Liver (tissue), 9 donors: ENCODE measurements around the gene CDC5L. TPM values are rescaled to one million over a fixed set of nuclear protein-coding genes. Genes with fewer than 3 reads are reported as not detected.

Experiments
- DNase-seq: peaks from one replicate; pipeline ENCODE4 v3.0.0-alpha.2; 2017; ENCODE audit warnings: low spot score
- H3K27ac ChIP-seq, 2 donors: one replicate each; pipeline ENCODE4 v1.7.0; 2013; ENCODE audit warnings: inconsistent platforms in 2 of 2, low read length in 2 of 2, control low read depth in 1 of 2, low read depth in 1 of 2, mild to moderate bottlenecking in 1 of 2
- H3K27me3 ChIP-seq, 4 donors: one replicate each; pipeline versions ENCODE4 v1.6.1 to v1.7.0; 2013; ENCODE audit warnings: low read length in 3 of 4, inconsistent platforms in 1 of 4, mild to moderate bottlenecking in 1 of 4, moderate library complexity in 1 of 4; ENCODE audit not compliant: control insufficient read depth in 4 of 4, insufficient read depth in 4 of 4
- H3K36me3 ChIP-seq, 4 donors: one replicate each; pipeline versions ENCODE4 v1.6.1 to v1.7.0; 2013; ENCODE audit warnings: low read length in 3 of 4, mild to moderate bottlenecking in 3 of 4, low read depth in 1 of 4, moderate library complexity in 1 of 4; ENCODE audit not compliant: control insufficient read depth in 4 of 4, insufficient read depth in 3 of 4
- H3K4me1 ChIP-seq, 4 donors: one replicate each; pipeline versions ENCODE4 v1.6.1 to v1.7.0; 2013; ENCODE audit warnings: low read length in 3 of 4, mild to moderate bottlenecking in 3 of 4, moderate library complexity in 1 of 4; ENCODE audit not compliant: control insufficient read depth in 4 of 4, insufficient read depth in 4 of 4
- H3K4me3 ChIP-seq, 3 donors: one replicate each; pipeline versions ENCODE4 v1.6.1 to v1.7.0; 2013; ENCODE audit warnings: low read length in 3 of 3, control low read depth in 1 of 3, low read depth in 1 of 3, mild to moderate bottlenecking in 1 of 3
- H3K9ac ChIP-seq, 2 donors: one replicate each; pipeline ENCODE4 v1.7.0; 2013; ENCODE audit warnings: low read length in 2 of 2, mild to moderate bottlenecking in 2 of 2, moderate library complexity in 2 of 2, control low read depth in 1 of 2, low read depth in 1 of 2
- H3K9me3 ChIP-seq, 4 donors: one replicate each; pipeline versions ENCODE4 v1.6.1 to v1.7.0; 2013; ENCODE audit warnings: low read length in 3 of 4; ENCODE audit not compliant: control insufficient read depth in 4 of 4
- EGR1 ChIP-seq, 2 donors: IDR thresholded peaks; 2 replicates each; pipeline ENCODE4 v1.6.1; 2016 to 2018; ENCODE audit warnings: antibody characterized with exemption in 2 of 2, low read depth in 2 of 2
- FOXA1 ChIP-seq: IDR thresholded peaks from 2 replicates; pipeline ENCODE4 v1.6.1; 2016; ENCODE audit warnings: antibody characterized with exemption
- FOXA2 ChIP-seq: IDR thresholded peaks from 2 replicates; pipeline ENCODE4 v1.6.1; 2016; ENCODE audit warnings: antibody characterized with exemption
- GABPA ChIP-seq, 2 donors: IDR thresholded peaks in 1 of 2; conservative IDR thresholded peaks in 1 of 2; 2 replicates each; pipeline ENCODE4 v1.6.1; 2016; ENCODE audit warnings: antibody characterized with exemption in 2 of 2, mild to moderate bottlenecking in 1 of 2, moderate library complexity in 1 of 2
- HNF4G ChIP-seq: IDR thresholded peaks from 2 replicates; pipeline ENCODE4 v1.6.1; 2016; ENCODE audit warnings: antibody characterized with exemption
- JUND ChIP-seq, 2 donors: IDR thresholded peaks; 2 replicates each; pipeline ENCODE4 v1.6.1; 2016; ENCODE audit warnings: antibody characterized with exemption in 2 of 2
- NR2F2 ChIP-seq: IDR thresholded peaks from 2 replicates; pipeline ENCODE4 v1.6.1; 2016; ENCODE audit warnings: antibody characterized with exemption
- RAD21 ChIP-seq, 2 donors: IDR thresholded peaks; 2 replicates each; pipeline ENCODE4 v1.6.1; 2016; ENCODE audit warnings: antibody characterized with exemption in 2 of 2, mild to moderate bottlenecking in 2 of 2
- RXRA ChIP-seq, 2 donors: IDR thresholded peaks; 2 replicates each; pipeline ENCODE4 v1.6.1; 2017 to 2018; ENCODE audit warnings: antibody characterized with exemption in 2 of 2, mild to moderate bottlenecking in 1 of 2
- SP1 ChIP-seq: IDR thresholded peaks from 2 replicates; pipeline ENCODE4 v1.6.1; 2018; ENCODE audit warnings: antibody characterized with exemption, mild to moderate bottlenecking
- TAF1 ChIP-seq: conservative IDR thresholded peaks from 2 replicates; pipeline ENCODE4 v1.6.1; 2016; ENCODE audit warnings: antibody characterized with exemption, mild to moderate bottlenecking
- YY1 ChIP-seq: IDR thresholded peaks from 2 replicates; pipeline ENCODE4 v1.6.1; 2016; ENCODE audit warnings: antibody characterized with exemption, mild to moderate bottlenecking
- WGBS: extraction: QIAGEN DNeasy Blood & Tissue Kit; methylation state at CpG from one replicate; pipeline ENCODE4 v1.1.7; 2013; 5-methylcytosine and 5-hydroxymethylcytosine counted together
- polyA plus RNA-seq, 2 donors: library from polyadenylated mRNA; stranded (reverse) in 1 of 2; unstranded in 1 of 2; fragments of 200-250 nt in 1 of 2; fragments of >200 nt in 1 of 2; fragmentation: Nextera tagmentation in 1 of 2; extraction: Ambion mirVana in 1 of 2; gene quantifications; one replicate each; pipeline versions ENCODE4 v1.2.1 to v1.2.3, GENCODE V29; 2013 to 2015
- total RNA-seq, 2 donors: library from RNA; depleted of rRNA; stranded (reverse); fragments of >200 nt; gene quantifications; one replicate each; pipeline ENCODE4 v1.2.3, GENCODE V29; 2014
- TF ChIP-seq, protein P1 (sequence below): IDR thresholded peaks from 2 replicates; pipeline ENCODE4 v1.6.1; 2016; ENCODE audit warnings: antibody characterized with exemption, mild to moderate bottlenecking
- TF ChIP-seq, protein P2 (sequence below): IDR thresholded peaks from 2 replicates; pipeline ENCODE4 v1.6.1; 2016; ENCODE audit warnings: antibody characterized with exemption
- TF ChIP-seq, protein P3 (sequence below): IDR thresholded peaks from 2 replicates; pipeline ENCODE4 v1.6.1; 2016; ENCODE audit warnings: antibody characterized with exemption
- TF ChIP-seq, protein P4 (sequence below): fragments of 150-350 bp; IDR thresholded peaks from 2 replicates; pipeline ENCODE4 v1.5.1; 2017; ENCODE audit warnings: improper control_type of control experiment, low read depth, low read length; ENCODE audit not compliant: missing input control
- TF ChIP-seq, protein P5 (sequence below): IDR thresholded peaks from 2 replicates; pipeline ENCODE4 v1.6.1; 2016; ENCODE audit warnings: antibody characterized with exemption
- donor health status: healthy.
- donor health status: healthy.
- donor health status: healthy.
- donor health status: healthy.
- donor health status: healthy.

CDC5L gene
- total and polyA plus RNA-seq, 4 donors = 5.4 to 12.3 (median 11.0) TPM

DNA sequence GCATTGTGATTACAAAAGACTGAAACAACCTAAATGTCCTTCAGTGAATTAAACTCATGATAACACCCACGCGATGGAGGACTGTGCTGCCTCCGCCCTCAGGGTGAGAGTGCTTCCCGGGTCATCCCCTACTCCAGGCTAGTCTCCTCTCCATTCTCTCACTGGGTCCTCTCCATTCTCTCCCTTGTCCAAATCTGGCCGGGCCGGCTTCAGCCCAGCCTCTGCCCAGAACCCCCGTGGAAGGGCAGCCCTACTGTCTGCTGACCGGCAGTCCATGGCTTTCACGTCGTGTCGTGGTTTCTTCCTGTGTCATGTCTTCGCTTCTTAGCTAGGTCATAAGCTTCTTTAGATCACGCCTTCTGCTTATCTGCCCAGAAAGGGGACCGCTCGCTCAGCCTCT, 74.8 kb downstream of the CDC5L start:
- Histone ChIP-seq H3K4me3 (no peak overlapping the region), H3K27me3 (no peaks in the 10 kb centered on the region), H3K4me1 (no peaks in the 10 kb centered on the region), H3K9me3 (no peaks in the 10 kb centered on the region), H3K27ac (no peak overlapping the region), H3K36me3 (no peaks in the 10 kb centered on the region), H3K9ac (no peak overlapping the region)
- no peak for TF ChIP-seq GABPA (IDR thresholded peaks at IDR 0.05 in 1 of 2, conservative IDR thresholded peaks at IDR 0.05 in 1 of 2)
- TF ChIP-seq, protein P1, sequence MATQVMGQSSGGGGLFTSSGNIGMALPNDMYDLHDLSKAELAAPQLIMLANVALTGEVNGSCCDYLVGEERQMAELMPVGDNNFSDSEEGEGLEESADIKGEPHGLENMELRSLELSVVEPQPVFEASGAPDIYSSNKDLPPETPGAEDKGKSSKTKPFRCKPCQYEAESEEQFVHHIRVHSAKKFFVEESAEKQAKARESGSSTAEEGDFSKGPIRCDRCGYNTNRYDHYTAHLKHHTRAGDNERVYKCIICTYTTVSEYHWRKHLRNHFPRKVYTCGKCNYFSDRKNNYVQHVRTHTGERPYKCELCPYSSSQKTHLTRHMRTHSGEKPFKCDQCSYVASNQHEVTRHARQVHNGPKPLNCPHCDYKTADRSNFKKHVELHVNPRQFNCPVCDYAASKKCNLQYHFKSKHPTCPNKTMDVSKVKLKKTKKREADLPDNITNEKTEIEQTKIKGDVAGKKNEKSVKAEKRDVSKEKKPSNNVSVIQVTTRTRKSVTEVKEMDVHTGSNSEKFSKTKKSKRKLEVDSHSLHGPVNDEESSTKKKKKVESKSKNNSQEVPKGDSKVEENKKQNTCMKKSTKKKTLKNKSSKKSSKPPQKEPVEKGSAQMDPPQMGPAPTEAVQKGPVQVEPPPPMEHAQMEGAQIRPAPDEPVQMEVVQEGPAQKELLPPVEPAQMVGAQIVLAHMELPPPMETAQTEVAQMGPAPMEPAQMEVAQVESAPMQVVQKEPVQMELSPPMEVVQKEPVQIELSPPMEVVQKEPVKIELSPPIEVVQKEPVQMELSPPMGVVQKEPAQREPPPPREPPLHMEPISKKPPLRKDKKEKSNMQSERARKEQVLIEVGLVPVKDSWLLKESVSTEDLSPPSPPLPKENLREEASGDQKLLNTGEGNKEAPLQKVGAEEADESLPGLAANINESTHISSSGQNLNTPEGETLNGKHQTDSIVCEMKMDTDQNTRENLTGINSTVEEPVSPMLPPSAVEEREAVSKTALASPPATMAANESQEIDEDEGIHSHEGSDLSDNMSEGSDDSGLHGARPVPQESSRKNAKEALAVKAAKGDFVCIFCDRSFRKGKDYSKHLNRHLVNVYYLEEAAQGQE = no peak
- no peak for TF ChIP-seq HNF4G
- TF ChIP-seq JUND (IDR thresholded peaks at IDR 0.05) = no peak
- TF ChIP-seq, protein P2, sequence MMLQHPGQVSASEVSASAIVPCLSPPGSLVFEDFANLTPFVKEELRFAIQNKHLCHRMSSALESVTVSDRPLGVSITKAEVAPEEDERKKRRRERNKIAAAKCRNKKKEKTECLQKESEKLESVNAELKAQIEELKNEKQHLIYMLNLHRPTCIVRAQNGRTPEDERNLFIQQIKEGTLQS = no peak
- TF ChIP-seq YY1 = no peak
- TF ChIP-seq TAF1 = no peak
- TF ChIP-seq, protein P3, sequence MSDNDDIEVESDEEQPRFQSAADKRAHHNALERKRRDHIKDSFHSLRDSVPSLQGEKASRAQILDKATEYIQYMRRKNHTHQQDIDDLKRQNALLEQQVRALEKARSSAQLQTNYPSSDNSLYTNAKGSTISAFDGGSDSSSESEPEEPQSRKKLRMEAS = no peak
- no peak for TF ChIP-seq EGR1 (IDR thresholded peaks at IDR 0.05; ENCODE audit: low read depth in 2 of 2)
- no peak for TF ChIP-seq RXRA (IDR thresholded peaks at IDR 0.05)
- no peak for DNase-seq
- WGBS = 88% methylated on average over 15 of the region's 15 CpGs

DNA sequence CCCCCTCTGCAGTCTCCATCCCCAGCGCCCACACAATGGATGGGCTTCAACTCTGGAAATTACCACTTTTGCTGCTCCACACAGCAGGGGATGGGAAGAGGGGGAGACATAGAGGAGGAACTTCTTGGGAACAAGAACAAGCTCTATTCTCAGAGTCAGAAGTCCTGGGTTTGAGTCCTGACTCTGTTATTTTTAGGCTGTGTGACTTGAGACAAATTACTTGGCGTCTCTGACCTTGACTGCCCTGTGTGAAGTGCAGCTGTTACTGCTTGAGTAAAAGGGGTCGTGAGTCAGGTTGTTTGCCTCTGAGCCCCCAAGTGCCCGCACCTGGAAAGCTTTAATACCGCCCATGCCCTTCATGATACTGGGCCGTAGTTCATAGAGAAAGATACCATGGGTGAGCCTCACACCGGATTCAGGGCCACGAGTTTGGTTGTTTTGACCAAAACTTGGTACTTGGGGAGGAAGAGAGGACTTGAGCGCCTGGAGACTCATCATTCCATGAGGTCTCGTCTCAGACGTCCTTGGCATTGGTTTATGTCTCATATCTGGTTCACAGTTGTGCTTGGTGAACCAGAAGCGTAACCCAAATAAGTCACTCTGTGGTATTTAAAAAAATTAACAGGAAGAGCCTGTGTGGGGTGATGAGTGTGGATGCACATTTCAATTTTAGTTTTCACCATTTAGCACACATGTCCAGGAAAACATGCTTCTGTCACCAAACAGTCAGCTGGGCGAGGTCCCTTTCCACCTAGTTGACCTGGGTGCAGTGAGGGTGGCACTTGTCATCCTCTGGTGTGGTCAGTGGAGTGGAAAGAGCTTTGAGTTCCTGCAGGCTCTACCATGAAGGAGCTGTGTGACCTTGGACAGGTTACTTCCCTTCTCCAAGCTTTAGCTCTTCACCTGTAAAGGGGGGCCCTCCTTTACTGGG, 75.6 kb downstream of the CDC5L start:
- TF ChIP-seq YY1 = no peak
- TF ChIP-seq, protein P4, sequence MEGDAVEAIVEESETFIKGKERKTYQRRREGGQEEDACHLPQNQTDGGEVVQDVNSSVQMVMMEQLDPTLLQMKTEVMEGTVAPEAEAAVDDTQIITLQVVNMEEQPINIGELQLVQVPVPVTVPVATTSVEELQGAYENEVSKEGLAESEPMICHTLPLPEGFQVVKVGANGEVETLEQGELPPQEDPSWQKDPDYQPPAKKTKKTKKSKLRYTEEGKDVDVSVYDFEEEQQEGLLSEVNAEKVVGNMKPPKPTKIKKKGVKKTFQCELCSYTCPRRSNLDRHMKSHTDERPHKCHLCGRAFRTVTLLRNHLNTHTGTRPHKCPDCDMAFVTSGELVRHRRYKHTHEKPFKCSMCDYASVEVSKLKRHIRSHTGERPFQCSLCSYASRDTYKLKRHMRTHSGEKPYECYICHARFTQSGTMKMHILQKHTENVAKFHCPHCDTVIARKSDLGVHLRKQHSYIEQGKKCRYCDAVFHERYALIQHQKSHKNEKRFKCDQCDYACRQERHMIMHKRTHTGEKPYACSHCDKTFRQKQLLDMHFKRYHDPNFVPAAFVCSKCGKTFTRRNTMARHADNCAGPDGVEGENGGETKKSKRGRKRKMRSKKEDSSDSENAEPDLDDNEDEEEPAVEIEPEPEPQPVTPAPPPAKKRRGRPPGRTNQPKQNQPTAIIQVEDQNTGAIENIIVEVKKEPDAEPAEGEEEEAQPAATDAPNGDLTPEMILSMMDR = no peak
- no peak for TF ChIP-seq RAD21 (IDR thresholded peaks at IDR 0.05)
- TF ChIP-seq, protein P5, sequence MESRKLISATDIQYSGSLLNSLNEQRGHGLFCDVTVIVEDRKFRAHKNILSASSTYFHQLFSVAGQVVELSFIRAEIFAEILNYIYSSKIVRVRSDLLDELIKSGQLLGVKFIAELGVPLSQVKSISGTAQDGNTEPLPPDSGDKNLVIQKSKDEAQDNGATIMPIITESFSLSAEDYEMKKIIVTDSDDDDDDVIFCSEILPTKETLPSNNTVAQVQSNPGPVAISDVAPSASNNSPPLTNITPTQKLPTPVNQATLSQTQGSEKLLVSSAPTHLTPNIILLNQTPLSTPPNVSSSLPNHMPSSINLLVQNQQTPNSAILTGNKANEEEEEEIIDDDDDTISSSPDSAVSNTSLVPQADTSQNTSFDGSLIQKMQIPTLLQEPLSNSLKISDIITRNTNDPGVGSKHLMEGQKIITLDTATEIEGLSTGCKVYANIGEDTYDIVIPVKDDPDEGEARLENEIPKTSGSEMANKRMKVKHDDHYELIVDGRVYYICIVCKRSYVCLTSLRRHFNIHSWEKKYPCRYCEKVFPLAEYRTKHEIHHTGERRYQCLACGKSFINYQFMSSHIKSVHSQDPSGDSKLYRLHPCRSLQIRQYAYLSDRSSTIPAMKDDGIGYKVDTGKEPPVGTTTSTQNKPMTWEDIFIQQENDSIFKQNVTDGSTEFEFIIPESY = no peak
- no peak for TF ChIP-seq FOXA1
- TF ChIP-seq, protein P2 = no peak
- TF ChIP-seq EGR1 (IDR thresholded peaks at IDR 0.05; ENCODE audit: low read depth in 2 of 2) = no peak
- no peak for TF ChIP-seq FOXA2
- TF ChIP-seq HNF4G = no peak
- TF ChIP-seq, protein P1 = no peak
- no peak for TF ChIP-seq SP1
- no peak for TF ChIP-seq JUND (IDR thresholded peaks at IDR 0.05)
- no peak for TF ChIP-seq NR2F2
- TF ChIP-seq TAF1 = no peak
- no peak for TF ChIP-seq GABPA (IDR thresholded peaks at IDR 0.05 in 1 of 2, conservative IDR thresholded peaks at IDR 0.05 in 1 of 2)
- no peak for DNase-seq
- Histone ChIP-seq H3K27me3 (no peaks in the 10 kb centered on the region), H3K27ac (no peak overlapping the region), H3K4me3 (no peak overlapping the region), H3K36me3 (no peaks in the 10 kb centered on the region), H3K9me3 (no peaks in the 10 kb centered on the region), H3K4me1 (no peaks in the 10 kb centered on the region), H3K9ac (no peak overlapping the region)
- 92% methylated on average over 13 of the region's 13 CpGs for WGBS
